EH (cell line): ENCODE data around the gene ZBTB7B.

Source experiments
- DNase-seq: peaks from one replicate; pipeline ENCODE4 v3.0.0-alpha.2; 2015; ENCODE audit warnings: low read depth

The ZBTB7B gene

GRCh38 chr1:155003766-155004351, 1.3 kb downstream of the ZBTB7B start:
- DNase-seq = peak; percentile 71

GRCh38 chr1:155004352-155005075, 1.9 kb downstream of the ZBTB7B start:
- DNase-seq = no peak

- no peak for DNase-seq
These were observed 2.7 kb downstream of the ZBTB7B start for GRCh38 chr1:155005076-155006011.

GRCh38 chr1:155006601-155007101, 4.0 kb downstream of the ZBTB7B start:
- peak; percentile 48 for DNase-seq

GRCh38 chr1:155007251-155007828, 4.7 kb downstream of the ZBTB7B start:
- no peak for DNase-seq

- DNase-seq = no peak
These were observed 5.7 kb downstream of the ZBTB7B start for GRCh38 chr1:155008015-155008941.

- no peak for DNase-seq
These were observed 6.7 kb downstream of the ZBTB7B start for GRCh38 chr1:155009221-155009711.

- DNase-seq = no peak
These were observed 7.1 kb downstream of the ZBTB7B start for GRCh38 chr1:155009742-155010141.

- DNase-seq = no peak
These were observed 7.8 kb downstream of the ZBTB7B start for GRCh38 chr1:155010211-155010918.

GRCh38 chr1:155011004-155011416, 8.4 kb downstream of the ZBTB7B start:
- DNase-seq = no peak

GRCh38 chr1:155011437-155012025, 8.9 kb downstream of the ZBTB7B start:
- no peak for DNase-seq

GRCh38 chr1:155012026-155012546, 9.5 kb downstream of the ZBTB7B start:
- peak; percentile 51 for DNase-seq

GRCh38 chr1:155012776-155013602, 10.4 kb downstream of the ZBTB7B start:
- DNase-seq = no peak

GRCh38 chr1:155013632-155014031, 11.0 kb downstream of the ZBTB7B start:
- DNase-seq = no peak

- DNase-seq = no peak
These were observed 12.3 kb downstream of the ZBTB7B start for GRCh38 chr1:155014709-155015508.

GRCh38 chr1:155015527-155016230, 13.1 kb downstream of the ZBTB7B start:
- no peak for DNase-seq

GRCh38 chr1:155016231-155016831, 13.7 kb downstream of the ZBTB7B start:
- no peak for DNase-seq
